Mesenchymal stem cell (in vitro differentiated cells and primary cell): ENCODE measurements around the gene DHCR7.

Experiments
- DNase-seq: peaks from one replicate; pipeline ENCODE4 v3.0.0-alpha.2; 2013
- H2AFZ ChIP-seq: one replicate; pipeline ENCODE4 v1.6.1; 2013; ENCODE audit warnings: low read depth, mild to moderate bottlenecking, control low read depth, inconsistent platforms, low read length, moderate library complexity
- H2AK5ac ChIP-seq: 2 replicates; pipeline ENCODE4 v1.6.1; 2013; ENCODE audit warnings: low read length, moderate library complexity, mild to moderate bottlenecking, inconsistent platforms; ENCODE audit not compliant: severe bottlenecking
- H2BK120ac ChIP-seq: one replicate; pipeline ENCODE4 v1.6.1; 2013; ENCODE audit warnings: low read depth, mild to moderate bottlenecking, inconsistent platforms, low read length, moderate library complexity
- H2BK12ac ChIP-seq, 2 experiments: one replicate each; pipeline ENCODE4 v1.6.1; 2013; ENCODE audit warnings: inconsistent platforms in 2 of 2, low read length in 2 of 2, mild to moderate bottlenecking in 2 of 2, moderate library complexity in 2 of 2, control low read depth in 1 of 2
- H2BK15ac ChIP-seq: one replicate; pipeline ENCODE4 v1.6.1; 2013; ENCODE audit warnings: mild to moderate bottlenecking, low read depth, inconsistent platforms; ENCODE audit not compliant: poor library complexity, severe bottlenecking
- H2BK5ac ChIP-seq: 2 replicates; pipeline ENCODE4 v1.6.1; 2013; ENCODE audit warnings: low read depth, mild to moderate bottlenecking, low read length, control low read depth, inconsistent platforms; ENCODE audit not compliant: poor library complexity, severe bottlenecking
- H3K14ac ChIP-seq, 2 experiments: one replicate each; pipeline ENCODE4 v1.6.1; 2013; ENCODE audit warnings: inconsistent platforms in 2 of 2, low read length in 2 of 2, control low read depth in 1 of 2, mild to moderate bottlenecking in 1 of 2, moderate library complexity in 1 of 2
- H3K18ac ChIP-seq, 2 experiments: one replicate each; pipeline ENCODE4 v1.6.1; 2013; ENCODE audit warnings: inconsistent platforms in 2 of 2, low read length in 2 of 2, control low read depth in 1 of 2, low read depth in 1 of 2, mild to moderate bottlenecking in 1 of 2
- H3K23ac ChIP-seq, 2 experiments: one replicate each; pipeline ENCODE4 v1.6.1; 2013; ENCODE audit warnings: inconsistent platforms in 2 of 2, low read length in 2 of 2, mild to moderate bottlenecking in 2 of 2, moderate library complexity in 2 of 2, control low read depth in 1 of 2
- H3K27ac ChIP-seq: 2 replicates; pipeline ENCODE4 v1.5.1; 2013; ENCODE audit warnings: mild to moderate bottlenecking, moderate library complexity, low read length, control low read depth, inconsistent platforms; ENCODE audit not compliant: poor library complexity, severe bottlenecking
- H3K27me3 ChIP-seq, 2 experiments: 2 replicates each; pipeline versions ENCODE4 v1.6.1 to v1.7.0; 2013; ENCODE audit warnings: low read length in 2 of 2, mild to moderate bottlenecking in 2 of 2, moderate library complexity in 2 of 2, control low read depth in 1 of 2, inconsistent platforms in 1 of 2; ENCODE audit not compliant: control insufficient read depth in 1 of 2, insufficient read depth in 1 of 2
- H3K36me3 ChIP-seq, 2 experiments: 2 replicates each; pipeline versions ENCODE4 v1.6.1 to v1.7.0; 2013; ENCODE audit warnings: low read length in 2 of 2, control low read depth in 1 of 2, inconsistent platforms in 1 of 2, low read depth in 1 of 2, mild to moderate bottlenecking in 1 of 2; ENCODE audit not compliant: insufficient read depth in 2 of 2, control insufficient read depth in 1 of 2
- H3K4ac ChIP-seq, 2 experiments: one replicate each; pipeline ENCODE4 v1.6.1; 2013; ENCODE audit warnings: inconsistent platforms in 2 of 2, low read length in 2 of 2, mild to moderate bottlenecking in 2 of 2, moderate library complexity in 2 of 2, control low read depth in 1 of 2, low read depth in 1 of 2
- H3K4me1 ChIP-seq: 2 replicates; pipeline ENCODE4 v1.6.1; 2013; ENCODE audit warnings: low read depth, low read length, control low read depth; ENCODE audit not compliant: control insufficient read depth, insufficient read depth
- H3K4me2 ChIP-seq: 2 replicates; pipeline ENCODE4 v1.6.1; 2013; ENCODE audit warnings: low read length, mild to moderate bottlenecking, inconsistent platforms; ENCODE audit not compliant: poor library complexity, severe bottlenecking
- H3K4me3 ChIP-seq, 2 experiments: 2 replicates each; pipeline versions ENCODE4 v1.5.1 to v1.7.0; 2013; ENCODE audit warnings: low read length in 2 of 2, mild to moderate bottlenecking in 2 of 2, control low read depth in 1 of 2, low read depth in 1 of 2; ENCODE audit not compliant: insufficient read depth in 1 of 2
- H3K79me1 ChIP-seq: replicated peaks from 2 replicates; pipeline ENCODE4 v1.6.1; 2013; ENCODE audit warnings: mild to moderate bottlenecking, control low read depth, low read length, inconsistent platforms; ENCODE audit not compliant: poor library complexity, severe bottlenecking
- H3K9ac ChIP-seq: 2 replicates; pipeline ENCODE4 v1.7.0; 2013; ENCODE audit warnings: mild to moderate bottlenecking, low read length, moderate library complexity
- H3K9me3 ChIP-seq: 2 replicates; pipeline ENCODE4 v1.7.0; 2013; ENCODE audit warnings: mild to moderate bottlenecking, low read length; ENCODE audit not compliant: control insufficient read depth
- H4K8ac ChIP-seq: one replicate; pipeline ENCODE4 v1.6.1; 2013; ENCODE audit warnings: inconsistent platforms, mild to moderate bottlenecking, low read length, moderate library complexity
- H4K91ac ChIP-seq: one replicate; pipeline ENCODE4 v1.6.1; 2013; ENCODE audit warnings: mild to moderate bottlenecking, low read length, inconsistent platforms
- WGBS: methylation state at CpG from one replicate; pipeline ENCODE4 v1.1.7; 2013; ENCODE audit warnings: mixed read lengths; 5-methylcytosine and 5-hydroxymethylcytosine counted together

Gene DHCR7

DNA sequence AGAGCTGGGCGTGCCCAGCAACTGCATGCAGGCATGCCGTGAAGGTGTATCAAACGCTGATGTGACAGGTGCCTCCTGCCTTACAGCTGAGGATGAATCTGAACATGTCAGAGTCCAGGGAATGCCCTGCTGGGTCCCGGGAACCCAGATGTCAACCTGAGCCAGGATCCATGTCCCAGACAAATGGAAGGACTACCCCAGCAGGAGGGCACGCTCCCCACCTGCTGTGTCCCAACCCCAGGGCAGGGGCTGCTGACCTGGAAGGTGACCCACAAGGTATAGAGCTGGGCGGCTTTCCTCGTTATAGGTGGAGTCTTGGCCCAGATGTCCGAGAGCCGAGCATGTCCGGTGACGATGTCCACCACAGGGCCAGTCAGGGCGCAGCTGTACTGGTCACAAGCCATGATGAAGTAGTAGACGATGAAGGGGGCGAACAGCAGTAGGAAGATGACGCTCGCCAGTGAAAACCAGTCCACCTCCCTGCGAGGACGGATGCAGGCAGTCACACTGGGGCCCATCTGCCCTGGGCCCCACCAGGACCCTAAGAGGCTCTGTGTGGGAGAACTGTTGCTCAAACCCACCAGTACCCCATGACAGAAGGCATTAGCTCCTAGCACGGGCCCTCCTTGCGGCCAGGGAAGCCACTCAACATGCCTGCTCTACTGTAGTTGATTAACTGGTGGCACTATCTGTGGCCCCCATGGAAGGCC, 4.3 kb downstream of the DHCR7 start:
- Histone ChIP-seq H3K23ac (no peak overlapping the region), H4K8ac (no peak overlapping the region), H3K9ac (no peak overlapping the region), H2BK120ac (no peak overlapping the region), H2AFZ (no peak overlapping the region), H3K9me3 (peaks cover 12% of the 10 kb centered on the region), H2AK5ac (no peak overlapping the region), H2BK15ac (no peak overlapping the region), H3K4ac (no peak overlapping the region), H2BK12ac (no peak overlapping the region), H3K4me3 (no peak overlapping the region), H3K18ac (no peak overlapping the region), H3K27ac (no peak overlapping the region), H3K27me3 (no peaks in the 10 kb centered on the region), H3K79me1 (peaks cover 29% of the 10 kb centered on the region), H3K14ac (no peak overlapping the region), H3K4me2 (no peak overlapping the region), H3K36me3 (peaks cover 58 to 76% of the 10 kb centered on the region in 2 experiments), H2BK5ac (no peak overlapping the region), H3K4me1 (peaks cover 9% of the 10 kb centered on the region), H4K91ac (no peak overlapping the region)
- DNase-seq: no peak
- 92% methylated on average over 20 of the region's 20 CpGs for WGBS

DNA sequence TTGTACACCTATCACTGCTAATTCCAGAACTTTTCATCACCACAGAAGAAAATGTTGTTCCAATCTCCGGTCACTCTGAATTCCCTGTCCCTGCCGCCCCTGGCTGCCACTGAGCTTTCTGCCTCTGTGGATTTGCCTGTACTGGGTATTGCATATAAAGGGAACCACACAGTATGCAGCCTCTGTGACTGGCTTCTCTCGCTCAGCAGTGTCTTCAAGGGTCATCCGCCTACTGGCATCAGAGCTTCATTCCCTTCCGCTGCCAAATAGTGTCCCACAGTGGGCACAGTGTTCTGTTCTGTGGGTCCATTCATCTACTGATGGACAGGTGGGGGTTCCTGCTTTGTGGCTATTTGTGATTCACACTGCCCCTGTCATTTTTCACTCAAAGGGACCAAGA, 5.3 kb downstream of the DHCR7 start:
- H2AFZ ChIP-seq: no peak overlapping the region
- no peak overlapping the region for H3K9ac ChIP-seq
- H3K23ac ChIP-seq: no peak overlapping the region
- H3K36me3 ChIP-seq: peaks cover 68 to 85% of the 10 kb centered on the region in 2 experiments
- peaks cover 27% of the 10 kb centered on the region for H3K79me1 ChIP-seq
- WGBS: 98% methylated on average over 5 of the region's 5 CpGs
- no peak overlapping the region for H3K14ac ChIP-seq
- no peak overlapping the region for H3K4ac ChIP-seq
- no peak overlapping the region for H2BK15ac ChIP-seq
- H2BK120ac ChIP-seq: no peak overlapping the region
- no peak overlapping the region for H2BK5ac ChIP-seq
- DNase-seq: no peak
- H2AK5ac ChIP-seq: no peak overlapping the region
- no peak overlapping the region for H3K27ac ChIP-seq
- H3K4me1 ChIP-seq: peaks cover 7% of the 10 kb centered on the region
- H3K9me3 ChIP-seq: peaks cover 12% of the 10 kb centered on the region
- H3K4me3 ChIP-seq: no peak overlapping the region
- H3K18ac ChIP-seq: no peak overlapping the region
- no peak overlapping the region for H4K91ac ChIP-seq
- H3K4me2 ChIP-seq: no peak overlapping the region
- no peak overlapping the region for H4K8ac ChIP-seq
- no peaks in the 10 kb centered on the region for H3K27me3 ChIP-seq
- no peak overlapping the region for H2BK12ac ChIP-seq

DNA sequence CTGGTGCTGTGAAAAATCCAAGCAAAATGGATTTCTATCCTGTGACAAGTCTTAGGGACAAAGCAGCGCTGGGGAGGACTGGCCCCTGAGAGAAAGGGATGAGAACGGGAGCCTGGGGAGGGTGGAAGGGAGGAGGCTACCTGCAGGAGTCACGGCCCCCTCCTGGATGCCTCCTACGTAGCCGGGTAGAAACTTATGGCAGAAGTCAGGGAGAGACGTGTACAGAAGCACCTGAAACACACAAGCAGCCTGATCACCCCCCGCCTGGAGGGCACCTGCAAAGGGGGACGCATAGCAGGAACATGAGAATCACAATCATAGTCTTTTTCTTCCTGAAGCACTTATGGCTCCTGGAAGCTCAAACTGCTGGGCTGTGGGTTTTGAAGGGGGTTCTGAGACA, 6.1 kb downstream of the DHCR7 start:
- Histone ChIP-seq H3K27ac (no peak overlapping the region), H3K9me3 (peaks cover 12% of the 10 kb centered on the region), H2AK5ac (no peak overlapping the region), H3K27me3 (no peaks in the 10 kb centered on the region), H3K4me1 (peaks cover 2% of the 10 kb centered on the region), H4K91ac (no peak overlapping the region), H3K14ac (no peak overlapping the region), H3K18ac (no peak overlapping the region), H3K9ac (no peak overlapping the region), H2AFZ (no peak overlapping the region), H3K36me3 (peaks cover 75 to 88% of the 10 kb centered on the region in 2 experiments), H3K4me2 (no peak overlapping the region), H3K79me1 (peaks cover 27% of the 10 kb centered on the region), H4K8ac (no peak overlapping the region), H2BK5ac (no peak overlapping the region), H2BK120ac (no peak overlapping the region), H2BK15ac (no peak overlapping the region), H3K23ac (no peak overlapping the region), H3K4ac (no peak overlapping the region), H3K4me3 (no peak overlapping the region), H2BK12ac (no peak overlapping the region)
- no peak for DNase-seq
- WGBS: 97% methylated on average over 6 of the region's 8 CpGs

DNA sequence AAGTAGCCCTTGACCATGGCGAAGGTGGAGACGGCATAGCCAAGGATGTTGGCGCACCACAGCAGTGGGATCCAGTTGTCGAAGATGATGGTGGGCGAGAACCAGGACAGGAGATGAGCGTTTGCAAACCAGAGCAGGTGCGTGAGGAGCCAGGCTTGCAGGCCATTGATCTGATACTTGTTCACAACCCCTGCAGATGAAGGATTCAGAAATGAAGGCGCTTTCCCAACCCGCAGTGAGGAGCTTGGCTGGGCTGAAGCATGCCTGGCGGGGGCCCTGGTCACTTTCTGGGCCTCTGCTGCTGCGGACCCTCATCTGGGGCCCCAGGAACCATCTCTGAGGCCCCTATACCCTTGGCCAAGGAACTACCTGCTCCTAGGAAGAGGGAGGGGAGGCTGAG, 6.9 kb downstream of the DHCR7 start:
- peaks cover 10% of the 10 kb centered on the region for H3K9me3 ChIP-seq
- no peak overlapping the region for H2BK15ac ChIP-seq
- no peak overlapping the region for H3K27ac ChIP-seq
- no peak overlapping the region for H2AK5ac ChIP-seq
- H3K4me2 ChIP-seq: no peak overlapping the region
- no peak overlapping the region for H3K4ac ChIP-seq
- no peak overlapping the region for H3K23ac ChIP-seq
- no peak overlapping the region for H2BK12ac ChIP-seq
- WGBS: 98% methylated on average over 11 of the region's 11 CpGs
- no peak overlapping the region for H3K9ac ChIP-seq
- no peak for DNase-seq
- no peak overlapping the region for H2AFZ ChIP-seq
- no peak overlapping the region for H3K4me3 ChIP-seq
- peaks cover 24% of the 10 kb centered on the region for H3K79me1 ChIP-seq
- peaks cover 79 to 80% of the 10 kb centered on the region in 2 experiments for H3K36me3 ChIP-seq
- no peak overlapping the region for H3K14ac ChIP-seq
- no peak overlapping the region for H2BK120ac ChIP-seq
- no peak overlapping the region for H3K18ac ChIP-seq
- no peaks in the 10 kb centered on the region for H3K4me1 ChIP-seq
- H4K8ac ChIP-seq: no peak overlapping the region
- no peak overlapping the region for H4K91ac ChIP-seq
- H3K27me3 ChIP-seq: no peaks in the 10 kb centered on the region
- H2BK5ac ChIP-seq: no peak overlapping the region
